HG03108 (cell line): ENCODE measurements around the gene SUSD2.
A peak's percentile ranks its signal among the peaks of the same experiment; 100 is the strongest.
"Not testable (repeated sequence)": the region's sequence is repeated elsewhere in the genome, so short reads cannot be mapped to it uniquely, and the experiment has no call there.

Source experiments
- ATAC-seq: cut with Tn5 transposase; IDR thresholded peaks from one replicate; pipeline ENCODE4 v1.9.1; 2021; ENCODE audit warnings: moderate library complexity; ENCODE audit not compliant: unreplicated experiment

SUSD2 gene, protein sequence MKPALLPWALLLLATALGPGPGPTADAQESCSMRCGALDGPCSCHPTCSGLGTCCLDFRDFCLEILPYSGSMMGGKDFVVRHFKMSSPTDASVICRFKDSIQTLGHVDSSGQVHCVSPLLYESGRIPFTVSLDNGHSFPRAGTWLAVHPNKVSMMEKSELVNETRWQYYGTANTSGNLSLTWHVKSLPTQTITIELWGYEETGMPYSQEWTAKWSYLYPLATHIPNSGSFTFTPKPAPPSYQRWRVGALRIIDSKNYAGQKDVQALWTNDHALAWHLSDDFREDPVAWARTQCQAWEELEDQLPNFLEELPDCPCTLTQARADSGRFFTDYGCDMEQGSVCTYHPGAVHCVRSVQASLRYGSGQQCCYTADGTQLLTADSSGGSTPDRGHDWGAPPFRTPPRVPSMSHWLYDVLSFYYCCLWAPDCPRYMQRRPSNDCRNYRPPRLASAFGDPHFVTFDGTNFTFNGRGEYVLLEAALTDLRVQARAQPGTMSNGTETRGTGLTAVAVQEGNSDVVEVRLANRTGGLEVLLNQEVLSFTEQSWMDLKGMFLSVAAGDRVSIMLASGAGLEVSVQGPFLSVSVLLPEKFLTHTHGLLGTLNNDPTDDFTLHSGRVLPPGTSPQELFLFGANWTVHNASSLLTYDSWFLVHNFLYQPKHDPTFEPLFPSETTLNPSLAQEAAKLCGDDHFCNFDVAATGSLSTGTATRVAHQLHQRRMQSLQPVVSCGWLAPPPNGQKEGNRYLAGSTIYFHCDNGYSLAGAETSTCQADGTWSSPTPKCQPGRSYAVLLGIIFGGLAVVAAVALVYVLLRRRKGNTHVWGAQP

DNA sequence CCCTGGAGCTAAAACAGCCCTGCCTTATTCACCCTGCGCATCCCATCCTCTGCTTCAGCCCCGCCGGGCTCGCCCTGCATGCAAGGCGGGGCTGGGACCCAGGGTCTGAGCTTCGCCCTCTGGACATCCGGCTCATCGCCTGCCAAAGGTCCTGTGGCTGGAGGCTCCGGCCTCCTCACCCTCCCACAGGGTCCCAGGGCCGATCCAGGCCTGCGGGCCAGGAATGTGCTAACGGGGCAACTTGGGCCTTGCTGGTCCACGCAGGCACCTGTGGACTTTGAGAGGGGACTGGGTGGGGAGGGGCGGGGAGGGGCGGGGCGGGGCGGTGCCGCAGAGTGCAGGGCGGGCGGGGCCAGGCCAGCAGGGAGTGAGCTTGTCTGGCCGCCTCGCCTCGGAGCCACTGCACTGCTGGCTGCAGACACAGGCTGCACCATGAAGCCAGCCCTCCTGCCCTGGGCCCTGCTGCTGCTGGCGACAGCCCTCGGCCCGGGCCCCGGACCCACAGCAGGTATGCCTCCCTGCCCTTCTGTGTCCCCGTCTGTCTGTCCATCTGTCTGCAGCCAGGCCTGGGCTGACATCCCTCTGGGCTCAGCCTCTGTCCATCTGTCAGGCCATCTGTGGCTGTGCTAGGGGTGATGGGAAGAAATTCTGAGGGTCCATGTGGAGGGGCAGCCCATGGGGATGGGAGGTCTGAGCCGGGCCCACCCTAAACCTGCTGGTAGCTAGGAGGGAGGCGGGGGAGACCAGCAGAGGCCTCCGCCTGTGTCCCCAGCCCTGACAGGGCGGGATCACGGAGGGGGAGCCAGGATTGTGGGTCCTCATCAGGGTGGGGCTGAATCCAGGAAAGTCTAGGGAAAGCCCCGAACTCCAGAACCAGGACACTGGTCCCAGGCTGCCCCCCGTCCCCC lies at the start of gene SUSD2:
Gene SUSD2 (plus strand): TSS at position 400 of the 908 bp plus-strand sequence. CDS start 33 bp downstream, at position 433.
- no peak for ATAC-seq

DNA sequence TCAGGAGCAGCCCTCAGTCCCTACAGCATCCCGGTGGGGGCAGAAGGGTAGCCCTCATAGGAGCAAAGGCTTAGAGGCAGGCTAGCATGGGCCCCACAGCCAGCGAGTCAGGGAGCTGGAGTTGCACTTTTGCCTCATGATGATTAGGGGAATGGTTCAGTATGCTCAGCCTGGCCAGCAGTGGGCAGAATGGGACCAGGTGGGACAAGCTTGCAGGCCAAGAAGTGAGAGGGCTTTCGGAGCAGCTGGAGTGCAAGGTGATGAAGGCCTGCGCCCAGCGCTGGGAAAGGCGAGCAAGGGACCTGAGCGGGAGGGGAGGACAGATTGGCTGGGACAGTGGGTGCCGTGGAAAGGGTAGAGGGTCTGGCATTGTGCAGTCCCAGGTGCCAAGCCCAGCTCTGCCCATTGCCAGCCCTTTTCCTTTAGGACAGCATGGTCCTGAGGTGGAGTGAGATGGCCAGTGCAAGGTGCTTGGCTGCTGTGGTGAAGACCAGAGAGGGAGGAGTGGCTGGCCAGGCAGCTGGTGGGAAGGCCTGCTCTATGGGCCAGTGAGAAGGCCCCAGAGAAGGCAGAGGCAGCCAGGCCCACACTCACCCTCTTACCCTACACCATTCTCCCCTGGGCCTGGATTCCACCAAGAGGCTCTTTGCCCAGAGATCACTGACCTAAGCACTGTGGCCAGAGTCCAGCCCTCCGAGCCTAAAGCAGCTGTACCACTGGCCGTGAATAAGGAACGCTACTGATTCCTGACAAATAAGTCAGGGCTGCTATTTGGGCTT lies 47.9 kb upstream of the SUSD2 start:
- ATAC-seq, result no peak

DNA sequence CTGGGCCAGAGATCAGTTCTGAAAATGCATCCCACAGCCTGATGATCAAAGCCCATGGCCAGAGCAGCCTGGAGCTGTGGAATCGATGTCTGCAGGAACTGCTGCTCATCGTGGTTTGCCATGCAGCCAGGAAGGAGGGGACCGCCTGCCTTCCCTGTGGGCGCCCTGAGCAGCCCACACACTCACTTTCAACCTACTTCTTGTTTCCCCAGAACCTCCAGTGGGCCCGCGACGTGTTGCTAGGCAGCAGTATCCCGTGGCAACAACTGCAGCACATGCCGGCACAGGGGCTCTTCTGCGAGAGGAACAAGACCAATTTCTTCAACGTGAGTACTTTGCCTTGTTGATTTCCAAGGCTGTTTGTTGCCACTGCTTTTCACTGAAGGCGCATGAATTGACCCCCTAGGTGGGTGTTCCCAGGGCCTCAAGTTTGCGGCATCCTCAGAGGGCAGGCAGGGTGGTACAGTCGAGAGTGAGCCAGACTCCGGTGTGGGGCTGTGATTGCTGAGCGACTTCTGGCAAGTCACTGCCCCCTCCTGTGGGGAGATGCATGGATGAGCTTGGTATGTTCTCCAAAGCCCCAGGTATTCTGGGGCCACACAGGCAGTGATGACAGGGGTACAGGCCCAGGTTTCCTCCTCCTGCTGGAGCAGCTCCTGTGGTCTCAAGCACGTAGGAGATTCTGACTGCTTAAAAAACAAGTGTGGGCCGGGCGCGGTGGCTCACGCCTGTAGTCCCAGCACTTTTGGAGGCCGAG lies 47.0 kb upstream of the SUSD2 start:
- no peak for ATAC-seq

DNA sequence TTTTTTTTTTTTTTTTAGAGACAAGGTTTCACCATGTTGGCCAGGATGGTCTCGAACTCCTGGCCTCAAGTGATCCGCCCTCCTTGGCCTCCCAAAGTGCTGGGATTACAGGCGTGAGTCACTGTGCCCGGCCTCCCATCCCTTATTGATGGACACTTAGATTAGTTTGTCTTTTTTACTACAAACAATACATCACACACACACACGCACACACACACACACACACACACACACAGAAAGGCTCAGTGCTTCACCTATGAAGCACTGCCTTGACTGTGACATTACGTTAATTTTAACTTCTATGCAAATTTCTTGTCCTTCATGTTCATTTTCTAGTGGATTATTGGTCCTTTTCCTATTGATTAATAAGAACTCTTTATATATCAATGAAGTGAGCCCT lies 44.8 kb upstream of the SUSD2 start:
- not testable (repeated sequence) for ATAC-seq

DNA sequence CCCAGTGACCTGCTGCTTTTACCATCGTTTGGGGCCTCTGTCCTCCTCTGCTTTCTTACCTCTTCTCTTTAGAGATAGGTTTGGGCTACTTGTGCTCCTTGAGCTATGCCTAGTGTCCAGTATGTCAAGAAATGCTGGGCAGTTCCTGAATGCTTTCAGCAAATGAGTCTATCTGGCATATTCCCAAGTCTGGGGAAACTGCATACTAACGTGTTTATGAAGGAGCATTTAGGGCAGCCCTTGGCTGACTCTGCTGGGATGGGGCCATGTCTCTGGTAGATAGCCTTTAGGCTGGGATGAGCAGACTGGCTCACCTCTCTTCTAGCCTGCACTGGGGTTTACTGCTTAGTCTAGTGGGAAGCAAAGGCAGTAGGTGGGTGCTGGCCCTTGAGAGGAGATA lies 43.7 kb upstream of the SUSD2 start:
- ATAC-seq, result no peak

DNA sequence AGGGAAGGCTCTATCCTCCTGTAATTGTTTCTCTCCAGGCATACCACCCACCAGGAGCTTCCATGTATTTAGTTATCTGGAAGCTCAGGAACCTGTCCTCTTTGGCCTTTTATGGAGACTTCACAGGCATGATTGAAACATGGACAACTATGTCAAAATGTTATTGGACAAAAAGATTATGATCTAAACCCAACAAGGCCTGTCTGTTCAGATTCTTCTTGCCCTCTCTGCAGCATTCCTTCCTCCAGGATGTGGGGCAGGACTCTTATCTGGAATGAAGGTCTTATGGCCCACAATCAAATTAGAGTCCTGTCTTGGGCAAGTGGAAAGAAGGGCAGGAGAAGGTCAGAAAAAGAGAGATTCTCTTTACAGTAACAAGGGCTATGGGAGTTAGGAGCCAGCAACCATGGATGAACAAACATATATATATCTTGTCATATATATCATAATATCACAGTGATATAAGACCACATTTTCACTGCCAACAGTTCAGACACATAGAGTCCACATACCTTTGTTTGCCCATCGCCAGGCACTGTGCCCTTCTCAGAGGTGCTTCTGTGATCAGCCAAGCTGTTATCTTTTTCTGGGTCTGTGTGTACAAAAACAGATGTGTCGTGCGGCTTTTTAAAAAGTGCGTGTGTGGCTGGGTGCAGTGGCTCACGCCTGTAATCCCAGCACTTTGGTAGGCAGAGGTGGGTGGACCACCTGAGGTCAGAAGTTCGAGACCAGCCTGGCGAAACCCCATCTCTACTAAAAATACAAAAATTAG lies 42.5 kb upstream of the SUSD2 start:
- no peak for ATAC-seq

DNA sequence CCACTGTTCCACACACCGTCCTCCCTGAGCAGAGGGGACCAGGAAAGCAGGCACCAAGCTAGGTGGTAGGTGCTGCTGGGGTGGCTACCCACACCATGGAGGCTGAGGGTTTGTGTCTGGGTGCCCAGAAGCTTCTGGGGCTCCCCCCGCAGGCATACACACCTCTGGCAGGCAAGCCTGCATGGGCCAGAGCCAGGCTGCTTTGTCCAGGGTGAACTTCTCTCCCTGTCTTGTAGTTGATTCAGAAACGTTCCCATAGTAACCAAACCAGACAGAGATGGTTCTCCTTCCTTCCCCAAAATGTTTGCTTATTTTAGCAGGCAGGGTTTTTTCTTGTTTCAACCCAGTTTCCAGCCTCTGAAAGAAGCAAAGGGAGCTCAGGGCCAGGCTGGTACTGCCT lies 40.9 kb upstream of the SUSD2 start:
- no peak for ATAC-seq

DNA sequence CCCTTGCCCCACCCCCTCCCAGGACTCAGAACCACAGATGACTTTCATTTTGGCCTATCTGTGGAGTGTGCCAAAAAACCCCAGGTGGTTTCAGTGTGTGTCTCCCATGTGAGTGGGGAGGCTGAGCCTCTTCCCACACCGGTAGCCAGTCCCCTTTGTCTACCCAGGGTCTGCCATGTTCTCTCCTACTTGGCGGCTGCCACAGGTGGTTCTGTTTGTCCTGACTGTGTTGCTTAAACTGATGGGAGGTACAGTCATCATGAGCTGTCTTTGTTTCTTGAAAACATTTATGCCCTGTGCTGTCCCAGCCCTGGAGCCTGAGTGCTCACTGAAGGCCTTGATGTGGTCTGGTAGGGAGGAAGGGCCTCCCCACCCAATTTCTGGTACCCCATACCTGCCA lies 39.7 kb upstream of the SUSD2 start:
- ATAC-seq, result no peak

DNA sequence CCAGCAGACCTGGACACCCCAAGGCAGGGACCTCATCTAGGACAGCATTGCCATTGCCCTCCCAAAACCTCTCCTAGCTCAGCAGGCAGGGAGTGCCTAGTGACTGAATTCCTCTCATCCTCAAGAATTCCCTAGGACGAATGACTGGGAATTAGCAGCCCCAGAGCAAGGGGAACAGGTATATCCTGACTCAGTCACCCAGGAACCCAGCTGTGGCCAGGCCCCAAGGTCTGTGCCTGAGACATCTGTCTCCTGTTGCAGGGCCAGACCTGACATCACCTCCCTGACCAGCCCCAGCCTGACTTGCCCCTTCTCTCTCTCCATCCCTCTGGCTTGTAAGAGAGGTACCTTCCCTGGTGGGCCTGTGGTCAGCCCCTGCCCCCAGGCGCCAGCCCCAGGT lies 39.0 kb upstream of the SUSD2 start:
- no peak for ATAC-seq

DNA sequence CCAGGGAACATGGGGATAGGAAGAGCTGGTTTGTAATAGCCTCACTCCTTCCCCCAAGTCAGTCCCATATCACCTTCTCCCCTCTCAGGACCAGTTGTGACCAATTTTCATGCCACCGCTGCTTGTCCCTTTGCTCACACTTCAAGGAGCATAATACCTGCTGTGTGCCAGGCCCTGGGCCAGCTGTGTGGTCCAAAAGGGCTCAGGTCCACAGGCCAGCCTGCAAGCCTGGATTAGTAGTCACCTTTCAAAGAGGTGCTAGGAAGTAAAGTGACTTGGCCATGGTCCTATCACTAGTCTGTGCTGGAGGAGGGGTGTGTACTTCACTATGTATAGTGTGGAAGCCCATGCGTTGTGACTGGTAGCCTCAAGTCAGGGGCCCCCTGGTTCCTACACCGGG lies 38.5 kb upstream of the SUSD2 start:
- no peak for ATAC-seq

DNA sequence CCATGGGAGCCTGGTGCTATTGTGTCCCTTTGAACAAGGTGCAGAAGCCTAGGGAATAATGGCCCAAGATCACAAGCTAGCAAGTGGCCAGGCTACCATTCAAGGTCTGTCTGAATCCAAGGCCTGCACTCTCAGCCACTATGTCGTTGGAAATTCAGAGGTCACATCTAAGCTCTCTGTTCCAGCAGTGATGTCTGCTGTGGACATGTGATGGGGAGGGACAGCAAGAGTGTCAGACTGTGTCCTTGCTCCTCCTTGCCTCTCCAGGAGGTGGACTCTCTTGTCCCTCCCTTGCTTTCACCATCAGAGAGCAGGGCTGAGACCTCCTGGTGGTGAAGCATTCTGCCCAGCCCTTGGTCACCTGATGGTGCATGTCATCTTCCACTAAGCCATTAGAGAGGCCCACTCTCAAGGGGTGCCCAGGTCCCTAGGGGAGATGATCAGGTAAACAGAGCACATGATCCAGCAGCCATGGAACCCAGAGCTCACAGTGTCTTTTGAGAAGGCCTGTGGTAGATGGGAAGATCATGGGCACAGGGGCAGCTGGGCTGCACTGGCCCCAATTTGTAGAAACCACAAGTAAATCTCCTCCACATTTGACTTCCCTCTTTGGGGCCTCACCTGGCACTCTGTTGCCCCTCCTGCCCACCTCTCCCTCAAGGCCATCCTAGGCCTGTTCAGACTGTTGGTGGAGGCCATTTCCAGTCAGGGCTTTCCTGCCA lies 37.1 kb upstream of the SUSD2 start:
- no peak for ATAC-seq

DNA sequence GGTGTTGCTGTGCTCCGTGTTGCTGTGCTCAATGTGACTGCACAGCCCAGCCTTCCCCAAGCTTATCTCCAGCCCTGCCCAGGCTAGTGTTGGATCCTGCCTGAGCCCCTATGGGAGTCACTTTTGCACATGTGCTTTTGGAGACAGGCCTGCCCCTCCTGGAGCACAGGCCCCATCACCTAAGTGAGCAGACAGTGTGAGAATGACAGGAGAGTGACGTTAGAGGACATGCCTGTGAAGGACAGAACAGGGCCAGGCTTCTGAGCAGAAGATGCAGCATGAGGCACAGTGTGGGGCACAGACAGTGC lies 36.6 kb upstream of the SUSD2 start:
- ATAC-seq, result no peak

DNA sequence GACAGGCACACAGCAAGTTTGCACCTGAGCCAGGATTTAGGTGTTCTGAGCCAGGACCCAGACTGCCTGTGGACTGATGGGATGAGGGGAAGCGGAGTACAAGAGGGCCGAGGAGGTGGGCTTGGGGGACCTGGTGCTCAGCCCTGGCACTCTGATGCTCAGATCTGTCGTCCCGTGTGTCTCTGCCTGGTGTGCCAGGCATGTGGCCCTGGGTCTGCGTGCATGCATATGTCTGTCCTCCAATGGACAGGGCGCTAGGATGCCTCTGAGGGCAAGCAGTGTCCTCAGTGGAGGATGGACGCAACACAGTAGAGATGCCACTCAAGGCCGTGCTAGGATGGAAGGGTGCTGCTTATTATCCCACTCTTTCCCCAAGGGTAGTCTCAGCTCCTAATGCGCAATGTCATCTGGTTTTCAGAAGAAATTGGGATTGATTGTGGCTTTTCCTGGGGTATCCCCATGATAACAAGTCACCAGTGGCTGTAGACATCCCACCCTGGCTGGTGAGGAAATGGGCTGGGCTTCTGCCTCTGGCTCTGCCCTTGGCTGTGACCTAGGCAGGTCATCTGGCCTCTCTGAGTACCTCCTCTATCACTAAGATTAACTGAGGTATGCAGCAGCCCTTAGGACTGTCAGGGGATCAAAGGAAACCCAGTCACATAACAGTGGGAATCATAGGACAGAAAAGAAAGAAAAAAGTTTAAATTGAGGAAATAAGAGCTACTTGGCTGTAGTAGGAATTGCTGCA lies 35.7 kb upstream of the SUSD2 start:
- no peak for ATAC-seq

DNA sequence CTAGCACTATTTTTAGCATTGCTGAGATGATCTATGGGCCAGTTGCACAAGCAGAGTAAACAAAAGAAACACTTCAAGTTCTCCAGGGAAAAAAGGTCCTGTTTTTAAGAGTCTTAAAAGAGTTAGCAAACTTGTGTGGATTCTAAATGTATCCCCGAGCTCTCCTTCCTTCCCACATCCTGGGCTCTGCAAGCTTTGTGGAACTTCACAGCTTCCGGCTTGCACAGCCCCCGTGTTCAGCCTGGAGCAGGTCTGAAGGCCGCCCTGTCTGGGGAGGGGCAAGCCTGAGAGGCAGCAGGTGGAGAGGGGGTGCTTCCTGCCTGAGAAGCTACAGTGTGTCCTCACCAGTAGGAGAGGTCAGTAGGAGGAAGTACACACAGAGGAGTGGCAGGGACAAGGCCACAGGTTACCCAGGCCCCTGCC lies 35.1 kb upstream of the SUSD2 start:
- peak; percentile 72 for ATAC-seq

DNA sequence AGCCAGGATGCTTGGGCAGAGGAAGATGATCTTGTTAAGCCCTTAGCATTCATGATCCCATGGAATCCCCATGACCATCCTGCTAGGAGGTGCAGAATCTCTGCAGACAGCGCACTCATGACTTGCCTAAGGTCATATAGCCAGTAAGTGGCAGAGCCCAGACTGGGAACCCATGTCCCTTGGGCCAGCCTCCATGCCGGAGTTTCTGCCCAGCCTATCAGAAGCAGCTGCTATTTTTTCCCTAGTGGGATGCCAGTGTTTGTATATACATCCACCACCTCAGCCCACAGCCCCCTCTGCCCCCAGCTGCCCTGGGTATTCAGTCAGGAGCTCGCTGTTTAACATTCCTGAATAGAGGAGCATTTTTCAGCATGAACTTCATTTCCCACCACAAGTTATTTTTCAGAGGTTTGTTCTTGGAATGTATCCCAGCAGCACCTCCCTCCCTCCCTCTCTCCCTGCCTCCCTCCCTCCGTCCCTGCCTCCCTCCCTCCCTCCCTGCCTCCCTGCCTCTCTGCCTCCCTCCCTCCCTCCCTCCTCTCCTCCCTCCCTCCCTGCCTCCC lies 34.4 kb upstream of the SUSD2 start:
- no peak for ATAC-seq

DNA sequence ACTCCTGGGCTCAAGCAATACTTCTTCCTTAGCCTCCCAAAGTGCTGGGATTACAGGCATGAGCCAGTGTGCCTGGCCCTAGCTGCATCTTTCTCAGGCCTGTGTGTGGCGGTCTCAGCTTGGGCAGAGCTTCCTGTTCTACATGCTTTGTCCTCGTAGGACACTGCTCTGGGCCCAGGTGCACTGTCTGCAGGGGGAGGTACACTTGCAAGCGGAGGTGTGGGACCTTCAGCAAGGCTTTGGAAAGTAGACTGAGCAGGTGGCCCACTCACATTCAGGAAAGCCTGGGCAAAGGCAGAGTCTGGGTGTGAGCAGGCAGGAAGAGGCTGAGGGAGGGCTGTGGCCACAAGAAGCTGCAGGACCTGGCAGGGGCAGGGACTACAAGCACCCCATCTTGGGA lies 33.6 kb upstream of the SUSD2 start:
- ATAC-seq, result no peak
